ENCODE results near the gene MAP4. TPM values are rescaled to one million over a fixed set of nuclear protein-coding genes. Genes with fewer than 3 reads are reported as not detected.

Gene MAP4
- total and polyA plus RNA-seq, 7 donors: 85.5 to 1,424 (median 819) TPM

DNA sequence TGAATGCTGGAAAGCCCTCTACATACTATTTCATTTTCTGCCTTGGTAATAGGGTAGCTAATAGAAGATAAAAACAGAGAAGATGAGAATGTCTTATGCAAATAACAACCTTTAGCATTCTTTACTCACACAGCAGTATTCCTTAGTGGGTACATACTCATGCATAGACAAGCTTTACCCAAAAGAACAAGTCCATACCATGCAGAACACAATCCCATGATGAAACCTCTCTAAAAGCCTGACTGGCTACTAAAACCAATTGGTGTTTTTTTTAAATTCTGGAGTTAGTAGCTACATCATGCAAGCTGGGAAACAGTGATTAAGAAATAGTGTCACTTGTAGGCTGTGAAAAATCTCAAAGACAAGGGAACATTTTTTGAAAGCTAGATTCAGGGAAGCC lies 108.4 kb downstream of the MAP4 start:
- intact Hi-C loops (cut with DNase I): no loop called here
- ATAC-seq: no peak
- no peak for DNase-seq
- TF ChIP-seq, protein P1, sequence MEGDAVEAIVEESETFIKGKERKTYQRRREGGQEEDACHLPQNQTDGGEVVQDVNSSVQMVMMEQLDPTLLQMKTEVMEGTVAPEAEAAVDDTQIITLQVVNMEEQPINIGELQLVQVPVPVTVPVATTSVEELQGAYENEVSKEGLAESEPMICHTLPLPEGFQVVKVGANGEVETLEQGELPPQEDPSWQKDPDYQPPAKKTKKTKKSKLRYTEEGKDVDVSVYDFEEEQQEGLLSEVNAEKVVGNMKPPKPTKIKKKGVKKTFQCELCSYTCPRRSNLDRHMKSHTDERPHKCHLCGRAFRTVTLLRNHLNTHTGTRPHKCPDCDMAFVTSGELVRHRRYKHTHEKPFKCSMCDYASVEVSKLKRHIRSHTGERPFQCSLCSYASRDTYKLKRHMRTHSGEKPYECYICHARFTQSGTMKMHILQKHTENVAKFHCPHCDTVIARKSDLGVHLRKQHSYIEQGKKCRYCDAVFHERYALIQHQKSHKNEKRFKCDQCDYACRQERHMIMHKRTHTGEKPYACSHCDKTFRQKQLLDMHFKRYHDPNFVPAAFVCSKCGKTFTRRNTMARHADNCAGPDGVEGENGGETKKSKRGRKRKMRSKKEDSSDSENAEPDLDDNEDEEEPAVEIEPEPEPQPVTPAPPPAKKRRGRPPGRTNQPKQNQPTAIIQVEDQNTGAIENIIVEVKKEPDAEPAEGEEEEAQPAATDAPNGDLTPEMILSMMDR (IDR thresholded peaks at IDR 0.05): no peak
- no peaks in the 10 kb centered on the region for H3K27me3 ChIP-seq (ENCODE audit: insufficient read depth in 3 of 3, low read length in 2 of 3)
- H3K27ac ChIP-seq: no peak overlapping the region
- peaks cover 12 to 97% of the 10 kb centered on the region in 2 donors for H3K36me3 ChIP-seq (ENCODE audit: insufficient read depth in 1 of 2, low read depth in 1 of 2)
- no peak overlapping the region for H3K4me3 ChIP-seq
- no peaks in the 10 kb centered on the region for H3K9me3 ChIP-seq
- peaks cover 23% of the 10 kb centered on the region for H3K4me1 ChIP-seq

DNA sequence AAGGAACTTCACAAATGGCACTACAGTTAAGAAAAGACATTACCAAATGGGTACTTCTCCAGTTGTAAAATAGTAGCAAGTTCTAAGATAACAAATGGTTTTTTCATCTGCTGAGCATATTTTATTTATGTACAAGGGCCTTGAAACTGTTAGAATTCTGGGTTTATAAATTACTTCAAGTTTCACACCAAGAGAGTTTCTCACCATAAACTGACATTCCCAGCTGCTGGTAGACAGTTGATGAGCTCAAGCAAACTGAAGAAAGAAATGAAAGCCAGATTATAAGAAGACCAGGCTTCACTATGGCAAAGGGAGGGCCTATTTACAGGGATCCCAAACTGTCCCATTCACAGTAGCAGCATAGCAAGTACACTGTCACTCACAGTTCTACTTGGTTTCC lies 113.5 kb downstream of the MAP4 start:
- peaks cover 0 to 99% of the 10 kb centered on the region in 2 donors for H3K36me3 ChIP-seq (ENCODE audit: insufficient read depth in 1 of 2, low read depth in 1 of 2)

DNA sequence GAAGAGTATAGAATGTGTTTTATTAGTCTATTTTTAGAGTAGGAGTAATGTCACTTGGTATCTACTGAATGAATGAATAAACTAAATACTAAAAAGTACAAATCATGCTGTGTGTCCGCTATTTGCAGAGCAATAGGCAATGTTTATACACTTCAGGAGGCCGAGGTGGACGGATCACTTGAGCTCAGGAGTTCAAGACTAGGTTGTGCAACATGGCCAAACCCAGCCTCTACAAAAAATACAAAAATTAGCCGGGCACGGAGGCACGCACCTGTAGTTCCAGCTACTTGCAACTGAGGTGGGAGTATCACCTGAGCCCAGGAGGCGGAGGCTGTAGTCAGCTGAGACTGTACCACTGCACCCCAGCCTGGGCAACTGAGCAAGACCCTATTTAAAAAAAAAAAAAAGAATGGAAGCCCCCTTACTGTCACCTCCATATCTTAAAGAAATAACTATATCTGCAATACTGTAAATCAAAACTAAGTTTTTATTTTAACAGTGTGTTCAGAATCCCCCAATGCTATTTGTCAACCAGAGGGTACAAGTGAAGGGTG lies 114.9 kb downstream of the MAP4 start:
- ATAC-seq (peak in 2 of 4 donors; percentile 8 to 49), DNase-seq (no peak)
- peaks cover 0 to 98% of the 10 kb centered on the region in 2 donors for H3K36me3 ChIP-seq (ENCODE audit: insufficient read depth in 1 of 2, low read depth in 1 of 2)
- H3K9me3 ChIP-seq: no peaks in the 10 kb centered on the region
- no peak overlapping the region for H3K4me3 ChIP-seq
- H3K27me3 ChIP-seq (ENCODE audit: insufficient read depth in 3 of 3, low read length in 2 of 3): no peaks in the 10 kb centered on the region
- 91 to 96% (median 93%) methylated on average over 7 of the region's 7 CpGs for WGBS, 3 donors
- peak overlapping the region; percentile 50 for H3K27ac ChIP-seq
- H3K4me1 ChIP-seq: no peaks in the 10 kb centered on the region
- intact Hi-C loops (cut with DNase I): no loop called here
- TF ChIP-seq, protein P1 (IDR thresholded peaks at IDR 0.05): no peak

More for the DNA sequence above, 113.5 kb downstream of the MAP4 start:
- intact Hi-C loops (cut with DNase I): no loop called here
- no peak overlapping the region for H3K4me3 ChIP-seq
- no peak for ATAC-seq
- H3K27ac ChIP-seq: peak overlapping the region; percentile 50
- no peaks in the 10 kb centered on the region for H3K9me3 ChIP-seq
- DNase-seq: no peak
- TF ChIP-seq, protein P1 (IDR thresholded peaks at IDR 0.05): no peak
- no peaks in the 10 kb centered on the region for H3K4me1 ChIP-seq
- H3K27me3 ChIP-seq (ENCODE audit: insufficient read depth in 3 of 3, low read length in 2 of 3): no peaks in the 10 kb centered on the region

DNA sequence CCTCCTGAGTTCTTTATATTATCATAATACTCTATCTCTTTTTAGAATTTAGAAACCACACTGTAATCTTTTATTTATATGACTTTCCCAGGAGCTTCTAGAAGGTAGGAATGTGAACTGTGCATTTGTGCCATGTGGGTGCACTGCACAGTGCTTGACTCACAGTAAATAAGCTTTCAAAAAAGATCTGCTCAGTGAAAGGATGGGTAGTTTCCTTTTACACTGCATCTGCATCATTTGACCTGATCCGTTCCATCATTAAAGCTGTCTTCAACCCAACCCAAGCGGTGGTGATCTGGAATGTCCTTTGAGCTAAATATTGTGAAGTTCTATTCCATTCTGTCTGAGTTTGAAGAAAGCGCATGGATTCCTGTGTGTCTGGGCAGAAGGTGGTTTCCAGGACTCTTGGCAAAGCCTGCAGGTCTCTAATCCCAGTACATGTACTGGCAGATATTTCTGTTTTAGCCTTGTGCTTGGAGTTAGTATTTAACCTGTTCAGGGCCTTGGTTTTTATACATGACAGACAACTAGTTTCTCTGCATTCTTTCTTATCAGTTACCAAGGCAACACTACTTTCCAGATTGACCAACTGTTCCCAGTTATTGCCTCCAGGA lies 116.6 kb downstream of the MAP4 start:
- H3K4me1 ChIP-seq: no peaks in the 10 kb centered on the region
- TF ChIP-seq, protein P1 (IDR thresholded peaks at IDR 0.05): no peak
- intact Hi-C loops (cut with DNase I): no loop called here
- DNase-seq (no peak), ATAC-seq (no peak)
- no peaks in the 10 kb centered on the region for H3K27me3 ChIP-seq (ENCODE audit: insufficient read depth in 3 of 3, low read length in 2 of 3)
- peaks cover 0 to 98% of the 10 kb centered on the region in 2 donors for H3K36me3 ChIP-seq (ENCODE audit: insufficient read depth in 1 of 2, low read depth in 1 of 2)
- 66 to 88% (median 77%) methylated on average over 3 of the region's 3 CpGs for whole genome bisulfite sequencing, 3 donors
- no peaks in the 10 kb centered on the region for H3K9me3 ChIP-seq
- H3K4me3 ChIP-seq: no peak overlapping the region
- no peak overlapping the region for H3K27ac ChIP-seq

DNA sequence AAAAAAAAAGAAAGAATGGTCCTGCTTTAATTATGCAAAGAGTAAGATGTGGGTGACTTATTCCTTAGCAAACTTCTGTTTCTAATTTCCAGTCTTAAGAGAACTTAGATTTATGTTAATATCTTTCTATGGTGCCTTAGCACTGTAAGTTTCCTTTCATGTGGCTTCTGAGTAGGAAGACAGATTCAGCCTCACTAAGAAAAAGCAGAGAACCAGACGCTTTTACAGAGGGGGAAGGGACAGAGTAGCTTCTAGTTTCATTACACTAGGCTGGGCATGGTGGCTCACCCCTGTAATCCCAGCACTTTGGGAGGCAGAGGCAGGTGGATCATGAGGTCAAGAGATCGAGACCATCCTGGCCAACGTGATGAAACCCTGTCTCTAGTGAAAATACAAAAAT lies 118.3 kb downstream of the MAP4 start:
- WGBS, 3 donors: 87 to 91% (median 91%) methylated on average over 3 of the region's 3 CpGs
- Histone ChIP-seq H3K4me3 (no peak overlapping the region), H3K4me1 (peaks cover 5% of the 10 kb centered on the region), H3K27me3 (ENCODE audit: insufficient read depth in 3 of 3, low read length in 2 of 3) (no peaks in the 10 kb centered on the region), H3K9me3 (no peaks in the 10 kb centered on the region), H3K36me3 (ENCODE audit: insufficient read depth in 1 of 2, low read depth in 1 of 2) (peaks cover 0 to 99% of the 10 kb centered on the region in 2 donors), H3K27ac (no peak overlapping the region)
- TF ChIP-seq, protein P1 (IDR thresholded peaks at IDR 0.05): no peak
- no peak for DNase-seq
- intact Hi-C loops (cut with DNase I): no loop called here
- ATAC-seq: no peak
